HepG2 (cell line): Measurements from ENCODE around the gene CLEC3A. TPM values are rescaled to one million over a fixed set of nuclear protein-coding genes. Genes with fewer than 3 reads are reported as not detected.

ENCODE experiments used
- ATAC-seq: fragments of 200-7000 bp; cut with Tn5 transposase; 3 replicates; pipeline ENCODE4 v1.9.1; 2020; ENCODE audit warnings: mild to moderate bottlenecking, moderate library complexity
- BruUV-seq: library from RNA; stranded (reverse); fragments of 400-500 nt; replicated peaks from 2 replicates; lab custom pipeline; 2021; lab: Mats Ljungman, UMichigan
- CTCF ChIA-PET: fragments of 300-600 bp; formaldehyde crosslinking; extraction: SDS; loops from one replicate; lab custom pipeline; 2021; ENCODE audit warnings: low total read pairs, inconsistent platforms, low intra/inter-chr PET ratio; lab: Yijun Ruan, JAX
- POLR2A ChIA-PET: fragments of 350-600 bp; sonication (Branson Sonifier 250); formaldehyde crosslinking; loops from one replicate; lab custom pipeline; 2020; ENCODE audit warnings: antibody characterized with exemption, inconsistent platforms; lab: Yijun Ruan, JAX
- DNase-seq: peaks from one replicate; pipeline ENCODE4 v3.0.0-alpha.2; 2015; ENCODE audit warnings: low spot score
- FAIRE-seq: peaks from 3 replicates; lab custom pipeline; 2011; peaks lifted over from hg19 to GRCh38; lab: Jason Lieb, UNC
- H2AFZ ChIP-seq: one replicate; pipeline ENCODE4 v1.6.1; 2011; ENCODE audit warnings: low read length, inconsistent platforms
- H3K27ac ChIP-seq: fragments of 300-600 bp; 3 replicates; pipeline ENCODE4 v1.8.0; 2011; ENCODE audit warnings: mixed run types, mild to moderate bottlenecking, mixed read lengths, low read length, inconsistent platforms; ENCODE audit not compliant: insufficient read depth; ENCODE audit errors: extremely low read length
- H3K27me3 ChIP-seq, 2 experiments: fragments of 200-600 bp in 1 of 2; 2 replicates in 1 of 2; 3 replicates in 1 of 2; pipeline versions ENCODE4 v1.6.0 to v1.8.0; 2011; ENCODE audit warnings: low read length in 2 of 2, mild to moderate bottlenecking in 2 of 2, moderate library complexity in 2 of 2, inconsistent platforms in 1 of 2; ENCODE audit not compliant: insufficient read depth in 2 of 2, control insufficient read depth in 1 of 2
- H3K36me3 ChIP-seq, 2 experiments: fragments of 200-600 bp in 1 of 2; replicated peaks in 1 of 2; 2 replicates in 1 of 2; 3 replicates in 1 of 2; pipeline versions ENCODE4 v1.5.1 to v1.8.0; 2011; ENCODE audit warnings: low read length in 2 of 2, inconsistent platforms in 1 of 2; ENCODE audit not compliant: insufficient read depth in 2 of 2, control insufficient read depth in 1 of 2
- H3K4me1 ChIP-seq: 2 replicates; pipeline ENCODE4 v1.5.1; 2012; ENCODE audit warnings: low read length, inconsistent platforms; ENCODE audit not compliant: insufficient read depth
- H3K4me2 ChIP-seq: 2 replicates; pipeline ENCODE4 v1.6.0; 2011; ENCODE audit warnings: low read depth, low read length, inconsistent platforms
- H3K4me3 ChIP-seq, 3 experiments: fragments of 200-600 bp in 1 of 3; sonication (generic), shearing (Covaris generic) in 1 of 3; replicated peaks in 1 of 3; 2 replicates each; pipeline ENCODE4 v1.5.1; 2011 to 2016; ENCODE audit warnings: low read length in 3 of 3, inconsistent platforms in 2 of 3, low read depth in 2 of 3, mild to moderate bottlenecking in 2 of 3, control low read depth in 1 of 3, mixed read lengths in 1 of 3; ENCODE audit not compliant: insufficient read depth in 1 of 3
- H3K79me2 ChIP-seq: one replicate; pipeline ENCODE4 v1.6.1; 2011; ENCODE audit warnings: low read length, inconsistent platforms; ENCODE audit not compliant: insufficient read depth
- H3K9ac ChIP-seq: 2 replicates; pipeline ENCODE4 v1.6.0; 2011; ENCODE audit warnings: mild to moderate bottlenecking, low read depth, low read length, inconsistent platforms; ENCODE audit not compliant: insufficient read depth
- H3K9me3 ChIP-seq: 2 replicates; pipeline ENCODE4 v1.5.1; 2012; ENCODE audit warnings: mild to moderate bottlenecking, low read length
- H4K20me1 ChIP-seq: 2 replicates; pipeline ENCODE4 v1.6.0; 2011; ENCODE audit warnings: inconsistent platforms, mild to moderate bottlenecking, low read length, moderate library complexity; ENCODE audit not compliant: insufficient read depth
- AGO2 ChIP-seq: fragments of 200-400 bp; formaldehyde crosslinking; optimal IDR thresholded peaks from 2 replicates; pipeline ENCODE3; 2017; ENCODE audit warnings: mild to moderate bottlenecking, low read depth, low read length, moderate library complexity
- AKNA ChIP-seq: sonication (generic); formaldehyde crosslinking; IDR thresholded peaks from 2 replicates; pipeline ENCODE4 v1.4.0; 2020; ENCODE audit warnings: missing genetic modification reagents, borderline replicate concordance
- ARID2 ChIP-seq: sonication (generic); formaldehyde crosslinking; IDR thresholded peaks from 2 replicates; pipeline ENCODE4 v1.8.1; 2022; ENCODE audit warnings: mild to moderate bottlenecking, missing genetic modification reagents, borderline replicate concordance
- ARNTL ChIP-seq: sonication (generic); formaldehyde crosslinking; IDR thresholded peaks from 2 replicates; pipeline ENCODE4 v1.4.0; 2020; ENCODE audit warnings: mild to moderate bottlenecking, missing genetic modification reagents
- BCL6 ChIP-seq: IDR thresholded peaks from 2 replicates; pipeline ENCODE4 v1.6.1; 2016; ENCODE audit warnings: missing genetic modification reagents, missing compliant biosample characterization
- CREB1 ChIP-seq, 2 experiments: fragments of 450-650 bp in 1 of 2; IDR thresholded peaks; 2 replicates each; pipeline ENCODE4 v1.6.1; 2016 to 2017; ENCODE audit warnings: control low read depth in 1 of 2, mild to moderate bottlenecking in 1 of 2, missing compliant biosample characterization in 1 of 2, missing genetic modification characterization in 1 of 2
- ELK4 ChIP-seq: sonication (generic); formaldehyde crosslinking; IDR thresholded peaks from 2 replicates; pipeline ENCODE4 v1.9.0; 2021; ENCODE audit warnings: missing genetic modification reagents, borderline replicate concordance
- SPEN ChIP-seq: sonication (generic); formaldehyde crosslinking; IDR thresholded peaks from 2 replicates; pipeline ENCODE4 v1.5.1; 2020; ENCODE audit warnings: low read depth, mild to moderate bottlenecking, missing genetic modification reagents
- SSRP1 ChIP-seq: IDR thresholded peaks from 2 replicates; pipeline ENCODE4 v1.6.1; 2016; ENCODE audit warnings: control low read depth
- TMF1 ChIP-seq: sonication (generic); formaldehyde crosslinking; IDR thresholded peaks from 2 replicates; pipeline ENCODE4 v1.8.1; 2022; ENCODE audit warnings: low read depth, missing genetic modification reagents
- ZNF296 ChIP-seq: sonication (generic); formaldehyde crosslinking; conservative IDR thresholded peaks from 2 replicates; pipeline ENCODE4 v1.5.0; 2020; ENCODE audit warnings: mild to moderate bottlenecking, missing genetic modification reagents
- ZNF441 ChIP-seq: sonication (generic); formaldehyde crosslinking; IDR thresholded peaks from 2 replicates; pipeline ENCODE4 v1.7.0; 2021; ENCODE audit warnings: missing genetic modification reagents, borderline replicate concordance
- WGBS: methylation state at CpG from one replicate; pipeline ENCODE4 v1.1.6; 2017; ENCODE audit warnings: low lambda C conversion rate; 5-methylcytosine and 5-hydroxymethylcytosine counted together
- in situ Hi-C: cut with HindIII; loops from 2 replicates; pipeline ENCODE4 v1.10.0; 2017; ENCODE audit warnings: low pct_unique_long_range_greater_than_20kb; ENCODE audit not compliant: extremely low pct_ligation_motif_present
- intact Hi-C: fragments of 100-400 bp; cut with micrococcal nuclease; formaldehyde crosslinking; loops from one replicate; pipeline ENCODE4 v1.10.0; 2022; ENCODE audit not compliant: unreplicated experiment
- polyA plus RNA-seq, 8 experiments: library from polyadenylated mRNA; depleted of rRNA in 3 of 8; stranded (reverse) in 7 of 8; unstranded in 1 of 8; fragments of >200 nt; fragmentation: Illumina TruSeq in 4 of 8; extraction: Trizol in 4 of 8; gene quantifications; 2 replicates each; pipeline versions ENCODE4 v1.2.1 to v1.2.3, GENCODE V29; 2011 to 2016; ENCODE audit warnings: low read depth in 4 of 8, missing spikeins in 1 of 8, mixed read lengths in 1 of 8; ENCODE audit not compliant: insufficient read depth in 1 of 8
- total RNA-seq, 5 experiments: library from RNA; depleted of rRNA; stranded (reverse); fragments of >200 nt; fragmentation: Illumina TruSeq; extraction: Trizol; gene quantifications; 2 replicates each; pipeline ENCODE4 v1.2.3, GENCODE V29; 2016; ENCODE audit warnings: low read depth in 1 of 5

Gene CLEC3A
- total and polyA plus RNA-seq, 2 of the 13 experiments (the other 11 are each of a cell fraction or from before 2014, with no cell fraction given), result not detected

GRCh38 chr16:77987810-77988209 lies 34.5 kb upstream of the CLEC3A start:
- CTCF ChIA-PET, result no interaction called here

GRCh38 chr16:77989846-77990245 lies 32.5 kb upstream of the CLEC3A start:
- no peaks in the 10 kb centered on the region for H4K20me1 ChIP-seq
- ATAC-seq (no peak), DNase-seq (no peak), FAIRE-seq (no peak)
- no peak overlapping the region for H2AFZ ChIP-seq
- 23% methylated on average over 4 of the region's 4 CpGs for WGBS
- H3K4me3 ChIP-seq, result no peak overlapping the region
- H3K27me3 ChIP-seq, result peaks cover 0 to 14% of the 10 kb centered on the region in 2 experiments; a peak in 2 of 5 replicates
- peaks cover 5% of the 10 kb centered on the region; the same call in 1 of the 2 replicates for H3K9me3 ChIP-seq
- no peaks in the 10 kb centered on the region for H3K4me1 ChIP-seq
- in situ Hi-C loops, result no loop called here
- no peaks in the 10 kb centered on the region for H3K36me3 ChIP-seq
- intact Hi-C loops, result no loop called here
- H3K79me2 ChIP-seq, result no peaks in the 10 kb centered on the region
- BruUV-seq, result no TSS peak
- H3K4me2 ChIP-seq, result no peak overlapping the region
- POLR2A ChIA-PET, result no interaction called here
- CTCF ChIA-PET, result no interaction called here
- no peak overlapping the region for H3K27ac ChIP-seq
- H3K9ac ChIP-seq, result no peak overlapping the region
- TF ChIP-seq SPEN (CRISPR knock-in tag), result no peak
- no peak for TF ChIP-seq SSRP1 (CRISPR knock-in tag)
- TF ChIP-seq CREB1 (IDR thresholded peaks at IDR 0.05), result no peak
- TF ChIP-seq CREB1 (CRISPR knock-in tag; IDR thresholded peaks at IDR 0.05), result no peak
- TF ChIP-seq AGO2, result no peak
- TF ChIP-seq AKNA (CRISPR knock-in tag), result no peak
- TF ChIP-seq BCL6 (CRISPR knock-in tag), result no peak
- no peak for TF ChIP-seq ZNF441
- no peak for TF ChIP-seq ARNTL (CRISPR knock-in tag)
- no peak for TF ChIP-seq TMF1 (CRISPR knock-in tag)
- TF ChIP-seq ARID2 (CRISPR knock-in tag), result no peak

More at GRCh38 chr16:77987810-77988209, 34.5 kb upstream of the CLEC3A start:
- POLR2A ChIA-PET, result no interaction called here
- Histone ChIP-seq H3K79me2 (no peaks in the 10 kb centered on the region), H4K20me1 (no peaks in the 10 kb centered on the region), H3K27me3 (peaks cover 0 to 14% of the 10 kb centered on the region in 2 experiments; a peak in 2 of 5 replicates), H3K4me1 (no peaks in the 10 kb centered on the region), H3K4me2 (no peak overlapping the region), H3K4me3 (no peak overlapping the region), H3K36me3 (no peaks in the 10 kb centered on the region), H3K27ac (no peak overlapping the region), H3K9ac (no peak overlapping the region), H2AFZ (no peak overlapping the region), H3K9me3 (peaks cover 5% of the 10 kb centered on the region; the same call in 1 of the 2 replicates)
- in situ Hi-C loops (no loop called here), intact Hi-C loops (no loop called here)
- WGBS, result 100% methylated on average over 2 of the region's 2 CpGs
- FAIRE-seq, result no peak
- ATAC-seq, result no peak
- no TSS peak for BruUV-seq
- DNase-seq, result no peak
- TF ChIP-seq ZNF296 (CRISPR knock-in tag), result no peak
- no peak for TF ChIP-seq ELK4 (CRISPR knock-in tag)
- TF ChIP-seq, all 625 proteins: peak for 0
